Trophoblast cell (in vitro differentiated cells and primary cell): ENCODE results near the gene PLAAT2.
A peak's percentile ranks its signal among the peaks of the same experiment; 100 is the strongest.

ENCODE experiments used
- DNase-seq, 2 donors: peaks; one replicate each; pipeline ENCODE4 v3.0.0-alpha.2; 2016
- H2AFZ ChIP-seq: 2 replicates; pipeline ENCODE4 v1.6.1; 2013; ENCODE audit warnings: low read length, moderate library complexity, mild to moderate bottlenecking; ENCODE audit not compliant: insufficient read depth, poor library complexity
- H2AK5ac ChIP-seq: 2 replicates; pipeline ENCODE4 v1.6.1; 2013; ENCODE audit warnings: mild to moderate bottlenecking, low read length
- H2BK120ac ChIP-seq: 2 replicates; pipeline ENCODE4 v1.6.1; 2013; ENCODE audit warnings: low read length, mild to moderate bottlenecking, moderate library complexity; ENCODE audit not compliant: insufficient read depth, poor library complexity
- H2BK12ac ChIP-seq: 2 replicates; pipeline ENCODE4 v1.6.1; 2013; ENCODE audit warnings: mild to moderate bottlenecking, low read length, moderate library complexity
- H2BK5ac ChIP-seq: 2 replicates; pipeline ENCODE4 v1.6.1; 2013; ENCODE audit warnings: low read length, low read depth, moderate library complexity, mild to moderate bottlenecking; ENCODE audit not compliant: poor library complexity
- H3K14ac ChIP-seq: 2 replicates; pipeline ENCODE4 v1.6.1; 2013; ENCODE audit warnings: mild to moderate bottlenecking, low read length
- H3K18ac ChIP-seq: 2 replicates; pipeline ENCODE4 v1.6.1; 2013; ENCODE audit warnings: mild to moderate bottlenecking, low read length
- H3K23ac ChIP-seq: 2 replicates; pipeline ENCODE4 v1.6.1; 2013; ENCODE audit warnings: low read length
- H3K27ac ChIP-seq: 2 replicates; pipeline ENCODE4 v1.5.1; 2013; ENCODE audit warnings: low read depth, mild to moderate bottlenecking, inconsistent platforms, low read length, moderate library complexity
- H3K27me3 ChIP-seq: 2 replicates; pipeline ENCODE4 v1.6.1; 2013; ENCODE audit warnings: inconsistent platforms, mild to moderate bottlenecking, low read length, moderate library complexity; ENCODE audit not compliant: insufficient read depth
- H3K36me3 ChIP-seq, 2 experiments: 1 replicate in 1 of 2; 2 replicates in 1 of 2; pipeline ENCODE4 v1.6.1; 2013; ENCODE audit warnings: low read length in 2 of 2, mild to moderate bottlenecking in 2 of 2, moderate library complexity in 1 of 2; ENCODE audit not compliant: insufficient read depth in 2 of 2, control insufficient read depth in 1 of 2
- H3K4ac ChIP-seq: 2 replicates; pipeline ENCODE4 v1.6.1; 2013; ENCODE audit warnings: low read depth, mild to moderate bottlenecking, low read length, moderate library complexity
- H3K4me1 ChIP-seq, 2 experiments: 1 replicate in 1 of 2; 2 replicates in 1 of 2; pipeline ENCODE4 v1.6.1; 2013; ENCODE audit warnings: low read length in 2 of 2, mild to moderate bottlenecking in 2 of 2, moderate library complexity in 1 of 2; ENCODE audit not compliant: insufficient read depth in 2 of 2, control insufficient read depth in 1 of 2
- H3K4me2 ChIP-seq: 2 replicates; pipeline ENCODE4 v1.6.1; 2013; ENCODE audit warnings: inconsistent platforms, mild to moderate bottlenecking, low read length, moderate library complexity
- H3K4me3 ChIP-seq: 2 replicates; pipeline ENCODE4 v1.5.1; 2013; ENCODE audit warnings: mild to moderate bottlenecking, low read depth, low read length, inconsistent platforms
- H3K79me1 ChIP-seq: one replicate; pipeline ENCODE4 v1.6.1; 2013; ENCODE audit warnings: low read length
- H3K79me2 ChIP-seq: 2 replicates; pipeline ENCODE4 v1.6.1; 2013; ENCODE audit warnings: low read length, mild to moderate bottlenecking; ENCODE audit not compliant: control insufficient read depth, insufficient read depth, poor library complexity
- H3K9ac ChIP-seq: 2 replicates; pipeline ENCODE4 v1.6.1; 2013; ENCODE audit warnings: mild to moderate bottlenecking, low read length
- H3K9me3 ChIP-seq: 2 replicates; pipeline ENCODE4 v1.6.1; 2013; ENCODE audit warnings: low read depth, mild to moderate bottlenecking, control low read depth, inconsistent platforms, low read length; ENCODE audit not compliant: insufficient read depth
- H4K12ac ChIP-seq: 2 replicates; pipeline ENCODE4 v1.6.1; 2013; ENCODE audit warnings: low read depth, mild to moderate bottlenecking, low read length, moderate library complexity
- H4K8ac ChIP-seq: 2 replicates; pipeline ENCODE4 v1.6.1; 2013; ENCODE audit warnings: low read depth, mild to moderate bottlenecking, low read length, moderate library complexity
- H4K91ac ChIP-seq: one replicate; pipeline ENCODE4 v1.6.1; 2013; ENCODE audit warnings: low read depth, mild to moderate bottlenecking, low read length, moderate library complexity
- WGBS: extraction: QIAGEN DNeasy Blood & Tissue Kit; methylation state at CpG from one replicate; pipeline ENCODE4 v1.1.7; 2013; ENCODE audit warnings: missing lambda C conversion rate; ENCODE audit not compliant: insufficient read length, insufficient coverage; ENCODE audit errors: extremely low coverage; 5-methylcytosine and 5-hydroxymethylcytosine counted together

PLAAT2 gene

DNA sequence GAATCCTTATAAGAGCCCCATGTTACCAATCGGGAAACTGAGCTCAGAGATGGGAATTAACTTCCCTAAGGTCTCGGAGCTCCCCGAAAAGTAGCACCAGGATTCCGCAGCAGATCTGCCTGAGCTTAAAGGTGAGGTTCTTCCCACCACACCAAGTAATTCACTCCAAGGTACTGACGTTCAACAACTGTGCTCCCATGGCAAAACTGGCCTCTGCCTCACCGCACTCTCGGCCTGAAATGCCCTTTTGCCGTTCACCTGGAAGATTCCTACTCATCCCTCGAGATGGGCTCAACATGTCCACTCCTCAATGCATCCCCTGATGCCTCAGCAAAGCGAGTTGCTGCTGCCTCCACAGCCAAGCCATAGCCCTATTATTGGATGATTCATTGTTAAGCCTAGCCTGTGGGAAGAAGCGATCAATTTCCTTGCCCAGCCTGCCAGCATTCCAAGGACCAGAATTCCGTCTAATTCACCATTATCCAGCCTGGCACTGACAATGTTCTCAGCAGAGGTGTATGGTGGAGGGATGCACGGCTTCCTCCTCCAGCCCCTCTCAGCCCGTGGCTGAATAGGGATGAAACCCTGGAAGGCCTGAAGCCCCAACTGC lies 46.9 kb upstream of the PLAAT2 start:
- no peak overlapping the region for H4K91ac ChIP-seq
- H3K4ac ChIP-seq: no peak overlapping the region
- no peak overlapping the region for H3K4me3 ChIP-seq

GRCh38 chr11:63609536-63609935 lies 46.4 kb upstream of the PLAAT2 start:
- Histone ChIP-seq H2BK12ac (no peak overlapping the region), H3K4me1 (peaks cover 3 to 5% of the 10 kb centered on the region in 2 experiments), H3K27ac (no peak overlapping the region), H2AK5ac (no peak overlapping the region), H3K4ac (peak overlapping the region; percentile 40), H3K18ac (no peak overlapping the region), H2AFZ (no peak overlapping the region), H2BK5ac (no peak overlapping the region), H3K9ac (no peak overlapping the region), H3K14ac (peak overlapping the region; percentile 4), H3K36me3 (no peaks in the 10 kb centered on the region), H4K8ac (no peak overlapping the region), H3K4me3 (no peak overlapping the region), H3K23ac (no peak overlapping the region), H2BK120ac (no peak overlapping the region), H4K91ac (peak overlapping the region; percentile 8), H3K79me1 (peaks cover 4% of the 10 kb centered on the region), H3K27me3 (no peaks in the 10 kb centered on the region), H4K12ac (no peak overlapping the region), H3K79me2 (peaks cover 7% of the 10 kb centered on the region), H3K4me2 (no peak overlapping the region), H3K9me3 (no peaks in the 10 kb centered on the region)
- no peak for DNase-seq
- no CpG with 5 or more reads among the region's 4 CpGs for WGBS

More for the DNA sequence above, 46.9 kb upstream of the PLAAT2 start:
- no peaks in the 10 kb centered on the region for H3K27me3 ChIP-seq
- no peak overlapping the region for H2BK120ac ChIP-seq
- peaks cover 4% of the 10 kb centered on the region for H3K79me1 ChIP-seq
- no peak overlapping the region for H2AK5ac ChIP-seq
- H3K18ac ChIP-seq: no peak overlapping the region
- no peak overlapping the region for H2BK12ac ChIP-seq
- no peaks in the 10 kb centered on the region for H3K9me3 ChIP-seq
- no peak overlapping the region for H4K8ac ChIP-seq
- H3K4me2 ChIP-seq: no peak overlapping the region
- peaks cover 3 to 5% of the 10 kb centered on the region in 2 experiments for H3K4me1 ChIP-seq
- H3K9ac ChIP-seq: no peak overlapping the region
- H3K27ac ChIP-seq: no peak overlapping the region
- H2AFZ ChIP-seq: no peak overlapping the region
- H3K14ac ChIP-seq: no peak overlapping the region
- no CpG with 5 or more reads among the region's 14 CpGs for WGBS
- peaks cover 7% of the 10 kb centered on the region for H3K79me2 ChIP-seq
- H3K23ac ChIP-seq: no peak overlapping the region
- no peak for DNase-seq
- H4K12ac ChIP-seq: no peak overlapping the region
- no peaks in the 10 kb centered on the region for H3K36me3 ChIP-seq
- no peak overlapping the region for H2BK5ac ChIP-seq

GRCh38 chr11:63608353-63609345 lies 45.5 kb upstream of the PLAAT2 start:
- Histone ChIP-seq H4K12ac (no peak overlapping the region), H2AFZ (no peak overlapping the region), H2BK12ac (no peak overlapping the region), H3K4me1 (peaks cover 3% of the 10 kb centered on the region in 2 experiments), H3K27ac (no peak overlapping the region), H2BK120ac (no peak overlapping the region), H3K79me1 (peaks cover 1% of the 10 kb centered on the region), H3K27me3 (no peaks in the 10 kb centered on the region), H4K8ac (no peak overlapping the region), H3K36me3 (no peaks in the 10 kb centered on the region), H3K9me3 (no peaks in the 10 kb centered on the region), H3K4me2 (no peak overlapping the region), H3K18ac (no peak overlapping the region), H2AK5ac (peak overlapping the region; percentile 23), H3K14ac (no peak overlapping the region), H3K4me3 (no peak overlapping the region), H3K23ac (no peak overlapping the region), H4K91ac (peak overlapping the region; percentile 28), H3K9ac (no peak overlapping the region), H3K4ac (peak overlapping the region; percentile 33), H3K79me2 (peaks cover 7% of the 10 kb centered on the region), H2BK5ac (no peak overlapping the region)
- no CpG with 5 or more reads among the region's 11 CpGs for WGBS
- DNase-seq: peak; percentile 46 to 71

DNA sequence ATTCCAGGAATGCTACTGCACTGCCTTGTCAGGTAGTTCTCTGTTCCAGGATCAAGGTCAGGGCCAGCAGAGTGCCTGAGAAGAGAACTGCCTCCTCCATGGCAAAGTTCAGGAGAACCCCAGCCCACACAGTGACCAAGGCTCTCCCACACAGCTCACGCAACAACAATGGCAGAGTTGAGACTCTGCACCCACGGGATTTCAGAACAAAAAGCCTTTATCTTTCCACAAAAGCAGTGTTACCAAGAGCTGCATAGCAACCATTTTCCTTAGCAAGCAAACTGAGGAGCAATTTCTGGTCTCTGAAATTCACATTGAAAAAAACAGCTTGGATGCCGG lies 40.0 kb upstream of the PLAAT2 start:
- H4K8ac ChIP-seq: no peak overlapping the region
- no peaks in the 10 kb centered on the region for H3K9me3 ChIP-seq
- no peak overlapping the region for H2BK12ac ChIP-seq
- H2BK120ac ChIP-seq: no peak overlapping the region
- H3K27ac ChIP-seq: no peak overlapping the region
- no peaks in the 10 kb centered on the region for H3K79me1 ChIP-seq
- no peaks in the 10 kb centered on the region for H3K27me3 ChIP-seq
- WGBS: no CpG with 5 or more reads among the region's 3 CpGs
- H3K4me1 ChIP-seq: peaks cover 0 to 1% of the 10 kb centered on the region in 2 experiments
- no peak overlapping the region for H3K4ac ChIP-seq
- peaks cover under 1% of the 10 kb centered on the region for H3K79me2 ChIP-seq
- no peak overlapping the region for H4K12ac ChIP-seq
- H4K91ac ChIP-seq: no peak overlapping the region
- no peak overlapping the region for H3K4me2 ChIP-seq
- no peak overlapping the region for H3K23ac ChIP-seq
- no peak overlapping the region for H3K14ac ChIP-seq
- H3K4me3 ChIP-seq: no peak overlapping the region
- no peaks in the 10 kb centered on the region for H3K36me3 ChIP-seq
- H2AFZ ChIP-seq: no peak overlapping the region
- H3K18ac ChIP-seq: no peak overlapping the region
- no peak overlapping the region for H3K9ac ChIP-seq
- peak; percentile 82 to 84 for DNase-seq
- no peak overlapping the region for H2BK5ac ChIP-seq
- H2AK5ac ChIP-seq: no peak overlapping the region
